K562 (cell line): Measurements from ENCODE around the gene TMEM121B.

Experiments
- BRD4 ChIP-seq: fragments of 200-600 bp; sonication (generic); IDR thresholded peaks from 2 replicates; pipeline ENCODE4 v1.6.1; 2017; ENCODE audit warnings: inconsistent platforms
- ESRRA ChIP-seq: fragments of 450-650 bp; IDR thresholded peaks from 2 replicates; pipeline ENCODE4 v1.6.1; 2014; ENCODE audit warnings: low read depth, mild to moderate bottlenecking, moderate library complexity, borderline replicate concordance
- HDGF ChIP-seq: fragments of 450-650 bp; IDR thresholded peaks from 2 replicates; pipeline ENCODE4 v1.6.1; 2016
- HIVEP1 ChIP-seq: fragments of 250-450 bp; sonication (Bioruptor Pico); IDR thresholded peaks from 2 replicates; pipeline ENCODE4 v1.4.0; 2020; ENCODE audit warnings: mild to moderate bottlenecking
- LARP7 ChIP-seq: fragments of 450-650 bp; IDR thresholded peaks from 2 replicates; pipeline ENCODE4 v1.6.1; 2016
- RAD21 ChIP-seq, 2 experiments: fragments of 250-450 bp in 1 of 2; fragments of 450-650 bp in 1 of 2; sonication (Bioruptor Pico) in 1 of 2; formaldehyde crosslinking in 1 of 2; IDR thresholded peaks in 1 of 2; conservative IDR thresholded peaks in 1 of 2; 2 replicates each; pipeline versions ENCODE4 v1.4.0 to v1.8.0; 2020 to 2022; ENCODE audit warnings: mild to moderate bottlenecking in 2 of 2, moderate library complexity in 1 of 2
- ZC3H4 ChIP-seq: sonication (generic); formaldehyde crosslinking; IDR thresholded peaks from 2 replicates; pipeline ENCODE4 v1.9.0; 2021; ENCODE audit warnings: missing genetic modification reagents, borderline replicate concordance
- ZKSCAN1 ChIP-seq: fragments of 150-350 bp; IDR thresholded peaks from 2 replicates; pipeline ENCODE4 v1.6.1; 2016; ENCODE audit warnings: low read depth, low read length
- TF ChIP-seq, protein P1 (sequence below), 3 experiments: IDR thresholded peaks in 2 of 3; conservative IDR thresholded peaks in 1 of 3; 2 replicates each; pipeline ENCODE4 v1.5.1; 2011 to 2012; ENCODE audit warnings: low read length in 3 of 3, mild to moderate bottlenecking in 3 of 3, control low read depth in 2 of 3, improper control_type of control experiment in 1 of 3, inconsistent platforms in 1 of 3, low read depth in 1 of 3, mixed read lengths in 1 of 3, moderate library complexity in 1 of 3; ENCODE audit not compliant: insufficient read depth in 2 of 3
- TF ChIP-seq, protein P2 (sequence below): fragments of 450-650 bp; IDR thresholded peaks from 2 replicates; pipeline ENCODE4 v1.6.1; 2017; ENCODE audit warnings: antibody characterized with exemption, mild to moderate bottlenecking

DNA sequence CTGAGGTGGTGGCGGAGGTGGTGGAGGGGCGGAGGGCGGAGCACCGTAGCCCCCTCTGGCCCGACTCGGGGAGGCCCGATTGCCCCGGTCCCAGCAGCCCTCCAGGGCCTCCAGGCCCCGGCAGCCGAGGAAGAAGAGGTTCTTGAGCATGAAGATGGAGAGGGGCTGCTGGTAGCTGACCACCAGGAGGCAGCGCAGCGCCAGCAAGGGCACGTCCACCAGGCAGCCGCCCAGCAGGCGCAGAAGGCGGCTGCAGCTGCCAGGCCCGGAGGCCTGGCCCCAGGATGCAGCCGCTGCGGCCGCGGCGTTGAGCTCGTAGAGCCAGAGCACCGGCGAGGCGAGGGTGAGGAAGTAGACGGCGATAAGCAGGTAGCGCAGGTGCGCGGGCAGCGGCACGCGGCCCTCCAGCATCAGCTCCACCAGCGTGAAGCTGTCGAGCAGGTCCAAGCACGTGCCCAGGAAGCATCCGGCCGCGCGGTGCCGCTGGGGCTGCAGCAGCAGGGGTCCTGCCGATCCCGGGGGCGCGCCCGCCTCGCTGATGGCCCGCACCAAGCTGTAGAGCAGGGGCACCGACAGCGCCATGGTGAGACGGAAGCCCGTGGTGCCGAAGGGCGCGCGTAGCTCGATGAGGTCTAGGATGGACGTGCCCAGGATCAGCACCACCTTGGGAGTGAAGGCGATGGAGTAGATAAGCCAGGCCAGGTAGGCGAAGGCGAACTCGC, 1.5 kb downstream of the TMEM121B start:
- TF ChIP-seq LARP7 (no peak), BRD4 (no peak), HDGF (no peak), ZKSCAN1 (no peak), RAD21 (CRISPR knock-in tag; conservative IDR thresholded peaks at IDR 0.05 in 1 of 2, IDR thresholded peaks at IDR 0.05 in 1 of 2) (peak in 1 of 2 experiments; percentile 68; a peak in 2 of 4 replicates), HIVEP1 (CRISPR knock-in tag) (no peak), ZC3H4 (CRISPR knock-in tag) (no peak), ESRRA (no peak)
- TF ChIP-seq, protein P1, sequence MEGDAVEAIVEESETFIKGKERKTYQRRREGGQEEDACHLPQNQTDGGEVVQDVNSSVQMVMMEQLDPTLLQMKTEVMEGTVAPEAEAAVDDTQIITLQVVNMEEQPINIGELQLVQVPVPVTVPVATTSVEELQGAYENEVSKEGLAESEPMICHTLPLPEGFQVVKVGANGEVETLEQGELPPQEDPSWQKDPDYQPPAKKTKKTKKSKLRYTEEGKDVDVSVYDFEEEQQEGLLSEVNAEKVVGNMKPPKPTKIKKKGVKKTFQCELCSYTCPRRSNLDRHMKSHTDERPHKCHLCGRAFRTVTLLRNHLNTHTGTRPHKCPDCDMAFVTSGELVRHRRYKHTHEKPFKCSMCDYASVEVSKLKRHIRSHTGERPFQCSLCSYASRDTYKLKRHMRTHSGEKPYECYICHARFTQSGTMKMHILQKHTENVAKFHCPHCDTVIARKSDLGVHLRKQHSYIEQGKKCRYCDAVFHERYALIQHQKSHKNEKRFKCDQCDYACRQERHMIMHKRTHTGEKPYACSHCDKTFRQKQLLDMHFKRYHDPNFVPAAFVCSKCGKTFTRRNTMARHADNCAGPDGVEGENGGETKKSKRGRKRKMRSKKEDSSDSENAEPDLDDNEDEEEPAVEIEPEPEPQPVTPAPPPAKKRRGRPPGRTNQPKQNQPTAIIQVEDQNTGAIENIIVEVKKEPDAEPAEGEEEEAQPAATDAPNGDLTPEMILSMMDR (IDR thresholded peaks at IDR 0.05 in 2 of 3, conservative IDR thresholded peaks at IDR 0.05 in 1 of 3; ENCODE audit: insufficient read depth in 2 of 3, low read depth in 1 of 3, low read length in 3 of 3) = peak; percentile 60 to 77 (median 71)
- TF ChIP-seq, protein P2, sequence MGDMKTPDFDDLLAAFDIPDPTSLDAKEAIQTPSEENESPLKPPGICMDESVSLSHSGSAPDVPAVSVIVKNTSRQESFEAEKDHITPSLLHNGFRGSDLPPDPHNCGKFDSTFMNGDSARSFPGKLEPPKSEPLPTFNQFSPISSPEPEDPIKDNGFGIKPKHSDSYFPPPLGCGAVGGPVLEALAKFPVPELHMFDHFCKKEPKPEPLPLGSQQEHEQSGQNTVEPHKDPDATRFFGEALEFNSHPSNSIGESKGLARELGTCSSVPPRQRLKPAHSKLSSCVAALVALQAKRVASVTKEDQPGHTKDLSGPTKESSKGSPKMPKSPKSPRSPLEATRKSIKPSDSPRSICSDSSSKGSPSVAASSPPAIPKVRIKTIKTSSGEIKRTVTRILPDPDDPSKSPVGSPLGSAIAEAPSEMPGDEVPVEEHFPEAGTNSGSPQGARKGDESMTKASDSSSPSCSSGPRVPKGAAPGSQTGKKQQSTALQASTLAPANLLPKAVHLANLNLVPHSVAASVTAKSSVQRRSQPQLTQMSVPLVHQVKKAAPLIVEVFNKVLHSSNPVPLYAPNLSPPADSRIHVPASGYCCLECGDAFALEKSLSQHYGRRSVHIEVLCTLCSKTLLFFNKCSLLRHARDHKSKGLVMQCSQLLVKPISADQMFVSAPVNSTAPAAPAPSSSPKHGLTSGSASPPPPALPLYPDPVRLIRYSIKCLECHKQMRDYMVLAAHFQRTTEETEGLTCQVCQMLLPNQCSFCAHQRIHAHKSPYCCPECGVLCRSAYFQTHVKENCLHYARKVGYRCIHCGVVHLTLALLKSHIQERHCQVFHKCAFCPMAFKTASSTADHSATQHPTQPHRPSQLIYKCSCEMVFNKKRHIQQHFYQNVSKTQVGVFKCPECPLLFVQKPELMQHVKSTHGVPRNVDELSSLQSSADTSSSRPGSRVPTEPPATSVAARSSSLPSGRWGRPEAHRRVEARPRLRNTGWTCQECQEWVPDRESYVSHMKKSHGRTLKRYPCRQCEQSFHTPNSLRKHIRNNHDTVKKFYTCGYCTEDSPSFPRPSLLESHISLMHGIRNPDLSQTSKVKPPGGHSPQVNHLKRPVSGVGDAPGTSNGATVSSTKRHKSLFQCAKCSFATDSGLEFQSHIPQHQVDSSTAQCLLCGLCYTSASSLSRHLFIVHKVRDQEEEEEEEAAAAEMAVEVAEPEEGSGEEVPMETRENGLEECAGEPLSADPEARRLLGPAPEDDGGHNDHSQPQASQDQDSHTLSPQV = no peak
